ENCODE measurements around the gene KRT71.

The KRT71 gene

DNA sequence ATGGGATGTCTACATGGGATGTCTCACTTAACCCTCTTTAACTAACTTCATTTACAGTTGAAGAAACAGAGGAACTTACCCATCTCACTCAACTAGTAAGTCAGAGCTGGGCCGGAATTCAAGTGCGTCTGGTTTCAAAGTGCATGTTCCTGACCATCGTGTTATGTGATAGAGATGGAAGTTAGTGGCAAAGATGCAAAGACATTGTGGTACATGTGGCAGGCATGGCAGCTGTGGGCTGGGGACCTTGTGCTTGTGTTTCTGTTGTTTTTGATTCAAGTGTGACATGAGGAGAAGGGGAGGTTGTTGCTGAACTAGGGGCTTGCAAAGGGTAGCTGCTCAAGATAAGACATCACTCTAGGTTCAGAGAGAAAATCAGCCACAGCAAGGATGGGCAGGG, 23.0 kb upstream of the KRT71 start:
- no peaks in the 10 kb centered on the region for H3K9me3 ChIP-seq (ENCODE audit: control insufficient read depth, insufficient read depth, low read depth, low read length)
- H3K27me3 ChIP-seq (ENCODE audit: control insufficient read depth, insufficient read depth, low read length) = peaks cover 10% of the 10 kb centered on the region; the same call in 1 of the 2 replicates
- H3K4me3 ChIP-seq (ENCODE audit: low read depth, low read length) = no peak overlapping the region

GRCh38 chr12:52575256-52575655, 22.3 kb upstream of the KRT71 start:
- H3K27me3 ChIP-seq (ENCODE audit: control insufficient read depth, insufficient read depth, low read length) = peaks cover 10% of the 10 kb centered on the region; the same call in 1 of the 2 replicates

More for the DNA sequence above, 23.0 kb upstream of the KRT71 start:
- Histone ChIP-seq H3K27ac (ENCODE audit: low read depth, low read length) (no peak overlapping the region), H3K9ac (ENCODE audit: low read length) (no peak overlapping the region), H3K4me1 (ENCODE audit: control insufficient read depth, insufficient read depth, low read length) (no peaks in the 10 kb centered on the region), H3K36me3 (ENCODE audit: control insufficient read depth, insufficient read depth, low read length) (no peaks in the 10 kb centered on the region)

DNA sequence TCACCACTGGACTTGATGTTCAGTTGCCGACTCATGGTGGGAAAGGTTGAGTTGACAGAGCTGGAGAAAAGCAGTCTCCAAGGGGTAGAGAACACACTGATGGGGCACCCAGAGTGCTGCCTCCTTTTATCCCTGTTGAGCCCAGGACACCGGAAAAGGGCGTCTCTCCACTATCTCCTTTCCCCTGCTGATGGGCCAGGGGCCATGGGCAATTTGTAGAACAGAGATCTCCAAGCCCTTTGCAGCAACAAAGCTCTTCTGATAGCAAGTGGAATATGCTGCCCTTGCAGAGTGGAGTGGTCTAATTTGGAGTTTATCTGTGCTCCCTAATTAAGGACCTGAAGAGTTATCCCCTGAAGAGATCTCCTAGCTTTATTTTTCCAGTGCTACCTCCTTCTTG, 20.8 kb upstream of the KRT71 start, which contains the start of gene KRT74:
Gene KRT74 (minus strand): TSS at position 101 of the 400 bp plus-strand sequence. CDS start 66 bp downstream, at position 35.
- no peaks in the 10 kb centered on the region for H3K36me3 ChIP-seq (ENCODE audit: control insufficient read depth, insufficient read depth, low read length)
- H3K4me1 ChIP-seq (ENCODE audit: control insufficient read depth, insufficient read depth, low read length) = no peaks in the 10 kb centered on the region
- H3K9ac ChIP-seq (ENCODE audit: low read length) = no peak within 1 kb of the TSS
- peaks cover 10% of the 10 kb centered on the region; the same call in 1 of the 2 replicates for H3K27me3 ChIP-seq (ENCODE audit: control insufficient read depth, insufficient read depth, low read length)
- H3K4me3 ChIP-seq (ENCODE audit: low read depth, low read length) = no peak within 1 kb of the TSS
- H3K9me3 ChIP-seq (ENCODE audit: control insufficient read depth, insufficient read depth, low read depth, low read length) = no peaks in the 10 kb centered on the region
- H3K27ac ChIP-seq (ENCODE audit: low read depth, low read length) = no peak within 1 kb of the TSS

More at GRCh38 chr12:52575256-52575655, 22.3 kb upstream of the KRT71 start:
- no peak overlapping the region for H3K4me3 ChIP-seq (ENCODE audit: low read depth, low read length)
- no peak overlapping the region for H3K9ac ChIP-seq (ENCODE audit: low read length)
- no peaks in the 10 kb centered on the region for H3K36me3 ChIP-seq (ENCODE audit: control insufficient read depth, insufficient read depth, low read length)
- no peak overlapping the region for H3K27ac ChIP-seq (ENCODE audit: low read depth, low read length)
- no peaks in the 10 kb centered on the region for H3K9me3 ChIP-seq (ENCODE audit: control insufficient read depth, insufficient read depth, low read depth, low read length)
- H3K4me1 ChIP-seq (ENCODE audit: control insufficient read depth, insufficient read depth, low read length) = no peaks in the 10 kb centered on the region

GRCh38 chr12:52573306-52573705, 20.4 kb upstream of the KRT71 start:
- Histone ChIP-seq H3K4me3 (ENCODE audit: low read depth, low read length) (no peak overlapping the region), H3K36me3 (ENCODE audit: control insufficient read depth, insufficient read depth, low read length) (no peaks in the 10 kb centered on the region), H3K27me3 (ENCODE audit: control insufficient read depth, insufficient read depth, low read length) (peaks cover 10% of the 10 kb centered on the region; the same call in 1 of the 2 replicates), H3K4me1 (ENCODE audit: control insufficient read depth, insufficient read depth, low read length) (no peaks in the 10 kb centered on the region), H3K27ac (ENCODE audit: low read depth, low read length) (no peak overlapping the region), H3K9ac (ENCODE audit: low read length) (no peak overlapping the region), H3K9me3 (ENCODE audit: control insufficient read depth, insufficient read depth, low read depth, low read length) (no peaks in the 10 kb centered on the region)

- Histone ChIP-seq H3K9me3 (ENCODE audit: control insufficient read depth, insufficient read depth, low read depth, low read length) (no peaks in the 10 kb centered on the region), H3K27me3 (ENCODE audit: control insufficient read depth, insufficient read depth, low read length) (peaks cover 14% of the 10 kb centered on the region; the same call in 1 of the 2 replicates), H3K4me1 (ENCODE audit: control insufficient read depth, insufficient read depth, low read length) (no peaks in the 10 kb centered on the region; the same call in 1 of the 2 replicates), H3K4me3 (ENCODE audit: low read depth, low read length) (no peak overlapping the region), H3K36me3 (ENCODE audit: control insufficient read depth, insufficient read depth, low read length) (no peaks in the 10 kb centered on the region), H3K9ac (ENCODE audit: low read length) (no peak overlapping the region), H3K27ac (ENCODE audit: low read depth, low read length) (no peak overlapping the region)
These were observed 17.6 kb upstream of the KRT71 start for GRCh38 chr12:52570511-52570910.

- Histone ChIP-seq H3K27ac (ENCODE audit: low read depth, low read length) (no peak overlapping the region), H3K9me3 (ENCODE audit: control insufficient read depth, insufficient read depth, low read depth, low read length) (no peaks in the 10 kb centered on the region), H3K9ac (ENCODE audit: low read length) (no peak overlapping the region), H3K27me3 (ENCODE audit: control insufficient read depth, insufficient read depth, low read length) (peaks cover 14% of the 10 kb centered on the region; the same call in 1 of the 2 replicates), H3K4me3 (ENCODE audit: low read depth, low read length) (no peak overlapping the region), H3K4me1 (ENCODE audit: control insufficient read depth, insufficient read depth, low read length) (no peaks in the 10 kb centered on the region; the same call in 1 of the 2 replicates), H3K36me3 (ENCODE audit: control insufficient read depth, insufficient read depth, low read length) (no peaks in the 10 kb centered on the region)
These were observed 15.2 kb upstream of the KRT71 start for GRCh38 chr12:52568111-52568510.

DNA sequence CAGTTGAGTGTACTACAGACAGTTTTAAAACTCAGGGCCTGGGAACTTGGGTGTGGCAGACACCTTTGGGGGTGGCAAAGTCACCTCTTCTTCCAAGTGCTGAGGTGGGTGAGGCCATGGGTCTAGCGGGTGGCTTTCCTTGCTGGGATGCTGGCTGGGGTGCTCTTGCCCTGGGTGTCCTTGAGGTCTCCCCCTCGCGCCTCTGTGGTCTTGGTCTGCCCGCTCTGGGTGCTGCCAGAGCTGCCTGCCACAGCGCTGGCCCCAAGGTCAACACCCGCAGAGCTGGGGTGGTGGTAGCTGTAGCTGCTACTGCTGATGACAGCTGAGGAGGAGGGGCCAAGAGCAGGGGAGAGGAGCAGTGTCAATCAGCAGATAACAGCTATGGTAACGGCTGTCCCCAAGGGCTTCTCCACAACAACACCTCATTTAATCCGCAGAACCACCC, 13.9 kb upstream of the KRT71 start:
- Histone ChIP-seq H3K9me3 (ENCODE audit: control insufficient read depth, insufficient read depth, low read depth, low read length) (no peaks in the 10 kb centered on the region), H3K4me1 (ENCODE audit: control insufficient read depth, insufficient read depth, low read length) (no peaks in the 10 kb centered on the region; the same call in 1 of the 2 replicates), H3K4me3 (ENCODE audit: low read depth, low read length) (no peak overlapping the region), H3K36me3 (ENCODE audit: control insufficient read depth, insufficient read depth, low read length) (no peaks in the 10 kb centered on the region), H3K27ac (ENCODE audit: low read depth, low read length) (no peak overlapping the region), H3K9ac (ENCODE audit: low read length) (no peak overlapping the region), H3K27me3 (ENCODE audit: control insufficient read depth, insufficient read depth, low read length) (peaks cover 9% of the 10 kb centered on the region; the same call in 1 of the 2 replicates)

DNA sequence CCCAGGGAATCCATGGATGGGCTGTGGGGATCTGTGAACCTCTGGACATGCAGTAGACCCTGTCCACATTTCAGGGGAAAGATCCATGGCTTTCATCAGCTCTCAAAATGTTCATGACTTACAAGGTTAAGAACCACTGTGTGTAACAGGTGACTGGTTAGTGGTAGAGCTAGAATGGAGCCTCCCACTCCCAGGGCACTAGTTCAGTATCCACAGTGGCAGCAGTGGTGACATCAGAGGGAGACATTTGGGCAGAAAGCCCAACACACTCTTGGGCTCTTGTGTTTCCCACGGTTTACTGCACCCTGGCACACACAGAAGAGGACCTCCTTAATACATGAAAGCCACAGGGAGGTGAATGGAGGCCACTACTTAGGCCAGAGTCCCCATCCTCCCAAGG, 11.6 kb upstream of the KRT71 start:
- no peaks in the 10 kb centered on the region for H3K9me3 ChIP-seq (ENCODE audit: control insufficient read depth, insufficient read depth, low read depth, low read length)
- H3K9ac ChIP-seq (ENCODE audit: low read length) = no peak overlapping the region
- H3K36me3 ChIP-seq (ENCODE audit: control insufficient read depth, insufficient read depth, low read length) = no peaks in the 10 kb centered on the region
- no peak overlapping the region for H3K27ac ChIP-seq (ENCODE audit: low read depth, low read length)
- H3K4me3 ChIP-seq (ENCODE audit: low read depth, low read length) = no peak overlapping the region
- H3K27me3 ChIP-seq (ENCODE audit: control insufficient read depth, insufficient read depth, low read length) = peaks cover 17% of the 10 kb centered on the region
- no peaks in the 10 kb centered on the region; the same call in 1 of the 2 replicates for H3K4me1 ChIP-seq (ENCODE audit: control insufficient read depth, insufficient read depth, low read length)

GRCh38 chr12:52561880-52562449, 9.0 kb upstream of the KRT71 start:
- H3K27me3 ChIP-seq (ENCODE audit: control insufficient read depth, insufficient read depth, low read length) = peaks cover 25% of the 10 kb centered on the region
- H3K9ac ChIP-seq (ENCODE audit: low read length) = no peak overlapping the region
- no peaks in the 10 kb centered on the region; the same call in 1 of the 2 replicates for H3K4me1 ChIP-seq (ENCODE audit: control insufficient read depth, insufficient read depth, low read length)
- no peaks in the 10 kb centered on the region for H3K9me3 ChIP-seq (ENCODE audit: control insufficient read depth, insufficient read depth, low read depth, low read length)
- no peak overlapping the region for H3K4me3 ChIP-seq (ENCODE audit: low read depth, low read length)
- no peaks in the 10 kb centered on the region for H3K36me3 ChIP-seq (ENCODE audit: control insufficient read depth, insufficient read depth, low read length)
- H3K27ac ChIP-seq (ENCODE audit: low read depth, low read length) = no peak overlapping the region

DNA sequence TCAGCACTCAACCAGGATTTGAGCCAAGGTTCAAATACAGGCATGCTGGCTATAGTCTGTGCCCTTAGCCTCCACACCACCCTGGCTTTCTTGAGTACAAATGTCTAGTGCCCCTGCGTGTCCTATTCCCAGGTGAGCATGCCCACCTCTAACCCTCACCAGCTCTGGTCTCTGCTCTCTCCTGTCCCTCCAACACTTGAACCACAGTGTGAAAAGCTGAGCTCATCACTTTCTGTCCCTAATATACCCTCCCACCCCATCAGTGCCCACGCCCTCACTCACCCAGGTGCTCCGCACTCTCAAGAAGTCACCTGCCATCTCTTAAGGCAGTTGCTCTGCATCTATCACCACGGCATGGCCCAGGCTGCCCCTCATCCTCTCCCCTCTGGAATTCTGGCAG, 7.0 kb upstream of the KRT71 start:
- Histone ChIP-seq H3K4me3 (ENCODE audit: low read depth, low read length) (no peak overlapping the region), H3K27ac (ENCODE audit: low read depth, low read length) (no peak overlapping the region), H3K27me3 (ENCODE audit: control insufficient read depth, insufficient read depth, low read length) (peaks cover 25% of the 10 kb centered on the region), H3K4me1 (ENCODE audit: control insufficient read depth, insufficient read depth, low read length) (no peaks in the 10 kb centered on the region), H3K9ac (ENCODE audit: low read length) (no peak overlapping the region), H3K9me3 (ENCODE audit: control insufficient read depth, insufficient read depth, low read depth, low read length) (no peaks in the 10 kb centered on the region), H3K36me3 (ENCODE audit: control insufficient read depth, insufficient read depth, low read length) (no peaks in the 10 kb centered on the region)

- no peak overlapping the region for H3K9ac ChIP-seq (ENCODE audit: low read length)
- H3K4me3 ChIP-seq (ENCODE audit: low read depth, low read length) = no peak overlapping the region
- no peak overlapping the region for H3K27ac ChIP-seq (ENCODE audit: low read depth, low read length)
- H3K36me3 ChIP-seq (ENCODE audit: control insufficient read depth, insufficient read depth, low read length) = no peaks in the 10 kb centered on the region
- H3K27me3 ChIP-seq (ENCODE audit: control insufficient read depth, insufficient read depth, low read length) = peaks cover 25% of the 10 kb centered on the region
- no peaks in the 10 kb centered on the region for H3K9me3 ChIP-seq (ENCODE audit: control insufficient read depth, insufficient read depth, low read depth, low read length)
- no peaks in the 10 kb centered on the region for H3K4me1 ChIP-seq (ENCODE audit: control insufficient read depth, insufficient read depth, low read length)
These were observed 6.0 kb upstream of the KRT71 start for GRCh38 chr12:52558781-52559445.
